Measurements from ENCODE around the gene P2RY14. TPM values are rescaled to one million over a fixed set of nuclear protein-coding genes. Genes with fewer than 3 reads are reported as not detected.

Gene P2RY14
- total RNA-seq, 1 donor from 2014 or later: 0.11 TPM

- Histone ChIP-seq H3K4me3 (ENCODE audit: insufficient read depth, low read depth, low read length) (no peak overlapping the region), H3K4me1 (ENCODE audit: insufficient read depth, low read length) (peaks cover 35% of the 10 kb centered on the region), H3K9me3 (ENCODE audit: insufficient read depth, low read depth, low read length) (no peaks in the 10 kb centered on the region), H3K9ac (ENCODE audit: low read length) (peak overlapping the region; percentile 87), H2AFZ (ENCODE audit: low read depth, low read length) (no peak overlapping the region), H4K20me1 (ENCODE audit: insufficient read depth, low read length) (no peaks in the 10 kb centered on the region), H3K27me3 (ENCODE audit: insufficient read depth, low read length) (no peaks in the 10 kb centered on the region), H3K79me2 (ENCODE audit: insufficient read depth, low read length) (no peaks in the 10 kb centered on the region), H3K36me3 (ENCODE audit: insufficient read depth, low read length) (no peaks in the 10 kb centered on the region), H3K27ac (ENCODE audit: low read depth, low read length) (peak overlapping the region; percentile 96), H3K4me2 (ENCODE audit: low read length) (peak overlapping the region; percentile 78)
- peaks cover 51% of the 10 kb centered on the region for H3K4me1 Mint-ChIP-seq (ENCODE audit: low read depth, unreplicated experiment)
- FAIRE-seq (no peak), DNase-seq (ENCODE audit: low read depth) (no peak)
- peaks cover 3% of the 10 kb centered on the region for H3K9me3 Mint-ChIP-seq (ENCODE audit: unreplicated experiment)
- peaks cover 5% of the 10 kb centered on the region for H3K36me3 Mint-ChIP-seq (ENCODE audit: low read depth, unreplicated experiment)
- H3K27ac Mint-ChIP-seq (ENCODE audit: unreplicated experiment): peak overlapping the region; percentile 96
- no peaks in the 10 kb centered on the region for H3K27me3 Mint-ChIP-seq (ENCODE audit: low read depth, unreplicated experiment)
- no peak overlapping the region for H3K4me3 Mint-ChIP-seq (ENCODE audit: unreplicated experiment)
- TF ChIP-seq CTCF (IDR thresholded peaks at IDR 0.05; ENCODE audit: insufficient read depth, low read depth, low read length): no peak
- no peak for TF ChIP-seq EZH2 (IDR thresholded peaks at IDR 0.05; ENCODE audit: insufficient read depth, low read length)
Measured at GRCh38 chr3:151227266-151227806, 51.0 kb downstream of the P2RY14 start.

- Mint-ChIP-seq H3K4me3 (ENCODE audit: unreplicated experiment) (no peak overlapping the region), H3K27ac (ENCODE audit: unreplicated experiment) (peak overlapping the region; percentile 96), H3K4me1 (ENCODE audit: low read depth, unreplicated experiment) (peaks cover 51% of the 10 kb centered on the region), H3K27me3 (ENCODE audit: low read depth, unreplicated experiment) (no peaks in the 10 kb centered on the region), H3K36me3 (ENCODE audit: low read depth, unreplicated experiment) (peaks cover 10% of the 10 kb centered on the region), H3K9me3 (ENCODE audit: unreplicated experiment) (peaks cover 6% of the 10 kb centered on the region)
- Histone ChIP-seq H3K36me3 (ENCODE audit: insufficient read depth, low read length) (no peaks in the 10 kb centered on the region), H3K4me1 (ENCODE audit: insufficient read depth, low read length) (peaks cover 35% of the 10 kb centered on the region), H3K27ac (ENCODE audit: low read depth, low read length) (peak overlapping the region; percentile 96), H3K9ac (ENCODE audit: low read length) (peak overlapping the region; percentile 87), H3K27me3 (ENCODE audit: insufficient read depth, low read length) (no peaks in the 10 kb centered on the region), H4K20me1 (ENCODE audit: insufficient read depth, low read length) (no peaks in the 10 kb centered on the region), H3K79me2 (ENCODE audit: insufficient read depth, low read length) (no peaks in the 10 kb centered on the region), H3K9me3 (ENCODE audit: insufficient read depth, low read depth, low read length) (no peaks in the 10 kb centered on the region), H2AFZ (ENCODE audit: low read depth, low read length) (no peak overlapping the region), H3K4me2 (ENCODE audit: low read length) (peak overlapping the region; percentile 32), H3K4me3 (ENCODE audit: insufficient read depth, low read depth, low read length) (no peak overlapping the region)
- TF ChIP-seq CTCF (IDR thresholded peaks at IDR 0.05; ENCODE audit: insufficient read depth, low read depth, low read length): no peak
- DNase-seq (ENCODE audit: low read depth): no peak
- no peak for FAIRE-seq
Measured at GRCh38 chr3:151226825-151227224, 51.5 kb downstream of the P2RY14 start.

- H3K27me3 Mint-ChIP-seq (ENCODE audit: low read depth, unreplicated experiment): no peaks in the 10 kb centered on the region
- Histone ChIP-seq H4K20me1 (ENCODE audit: insufficient read depth, low read length) (no peaks in the 10 kb centered on the region), H2AFZ (ENCODE audit: low read depth, low read length) (peak overlapping the region; percentile 7), H3K36me3 (ENCODE audit: insufficient read depth, low read length) (no peaks in the 10 kb centered on the region), H3K9me3 (ENCODE audit: insufficient read depth, low read depth, low read length) (no peaks in the 10 kb centered on the region), H3K4me2 (ENCODE audit: low read length) (peak overlapping the region; percentile 32), H3K79me2 (ENCODE audit: insufficient read depth, low read length) (no peaks in the 10 kb centered on the region), H3K4me3 (ENCODE audit: insufficient read depth, low read depth, low read length) (no peak overlapping the region), H3K27me3 (ENCODE audit: insufficient read depth, low read length) (no peaks in the 10 kb centered on the region), H3K9ac (ENCODE audit: low read length) (peak overlapping the region; percentile 48), H3K4me1 (ENCODE audit: insufficient read depth, low read length) (peaks cover 35% of the 10 kb centered on the region), H3K27ac (ENCODE audit: low read depth, low read length) (peak overlapping the region; percentile 96)
- peak; percentile 93 for DNase-seq (ENCODE audit: low read depth)
- H3K36me3 Mint-ChIP-seq (ENCODE audit: low read depth, unreplicated experiment): peaks cover 10% of the 10 kb centered on the region
- H3K27ac Mint-ChIP-seq (ENCODE audit: unreplicated experiment): peak overlapping the region; percentile 96
- peaks cover 51% of the 10 kb centered on the region for H3K4me1 Mint-ChIP-seq (ENCODE audit: low read depth, unreplicated experiment)
- peak; percentile 9 for FAIRE-seq
- TF ChIP-seq EZH2 (IDR thresholded peaks at IDR 0.05; ENCODE audit: insufficient read depth, low read length) (no peak), CTCF (IDR thresholded peaks at IDR 0.05; ENCODE audit: insufficient read depth, low read depth, low read length) (no peak)
- no peak overlapping the region for H3K4me3 Mint-ChIP-seq (ENCODE audit: unreplicated experiment)
- peaks cover 8% of the 10 kb centered on the region for H3K9me3 Mint-ChIP-seq (ENCODE audit: unreplicated experiment)
Measured at GRCh38 chr3:151226088-151226563, 52.2 kb downstream of the P2RY14 start.

Measured in astrocyte (in vitro differentiated cells and primary cell).